WTC11 (cell line): ENCODE measurements around the gene TECR. TPM values are rescaled to one million over a fixed set of nuclear protein-coding genes. Genes with fewer than 3 reads are reported as not detected.
A peak's percentile ranks its signal among the peaks of the same experiment; 100 is the strongest.

Source experiments
- ATAC-seq: fragments of 200-7000 bp; cut with Tn5 transposase; 2 replicates; pipeline ENCODE4 v1.10.0; 2021; ENCODE audit warnings: mild to moderate bottlenecking, moderate library complexity
- CTCF ChIA-PET: fragments of 300-600 bp; sonication (Branson Sonifier 250); formaldehyde crosslinking; loops from one replicate; lab custom pipeline; 2021; ENCODE audit warnings: antibody characterized with exemption; lab: Charles Lee
- POLR2A ChIA-PET: fragments of 350-600 bp; sonication (Branson Sonifier 250); formaldehyde crosslinking; loops from one replicate; lab custom pipeline; 2021; ENCODE audit warnings: antibody characterized with exemption; lab: Charles Lee
- DNase-seq: peaks from one replicate; pipeline ENCODE4 v3.0.0; 2021; ENCODE audit warnings: low spot score
- H3K27ac Mint-ChIP-seq: 2 replicates; pipeline ENCODE4 v1.8.0; 2021; ENCODE audit warnings: mixed read lengths
- H3K27me3 Mint-ChIP-seq: 2 replicates; pipeline ENCODE4 v1.8.0; 2021; ENCODE audit warnings: low read depth, mild to moderate bottlenecking, moderate library complexity, mixed read lengths
- H3K36me3 Mint-ChIP-seq: 2 replicates; pipeline ENCODE4 v1.8.0; 2021; ENCODE audit warnings: mixed read lengths
- H3K4me1 Mint-ChIP-seq: 2 replicates; pipeline ENCODE4 v1.8.0; 2022; ENCODE audit warnings: mixed read lengths
- H3K4me3 Mint-ChIP-seq: 2 replicates; pipeline ENCODE4 v1.8.0; 2021; ENCODE audit warnings: mild to moderate bottlenecking, moderate library complexity, mixed read lengths
- H3K9me3 Mint-ChIP-seq: 2 replicates; pipeline ENCODE4 v1.8.0; 2021; ENCODE audit warnings: mixed read lengths
- CBFB ChIP-seq: sonication (generic); formaldehyde crosslinking; IDR thresholded peaks from 2 replicates; pipeline ENCODE4 v1.8.1; 2022; ENCODE audit warnings: mild to moderate bottlenecking, low read depth, missing genetic modification reagents
- ETV6 ChIP-seq: sonication (generic); formaldehyde crosslinking; IDR thresholded peaks from 2 replicates; pipeline ENCODE4 v1.8.1; 2022; ENCODE audit warnings: mild to moderate bottlenecking, missing genetic modification reagents
- GABPB1 ChIP-seq: sonication (generic); formaldehyde crosslinking; IDR thresholded peaks from 2 replicates; pipeline ENCODE4 v1.8.1; 2023; ENCODE audit warnings: mild to moderate bottlenecking, missing genetic modification reagents
- MXD4 ChIP-seq: fragments of 250-450 bp; sonication (Bioruptor Pico); IDR thresholded peaks from 2 replicates; pipeline ENCODE4 v1.8.0; 2021; ENCODE audit warnings: mild to moderate bottlenecking, moderate library complexity, borderline replicate concordance
- NR2C2 ChIP-seq: sonication (generic); formaldehyde crosslinking; IDR thresholded peaks from 2 replicates; pipeline ENCODE4 v1.8.0; 2022; ENCODE audit warnings: mild to moderate bottlenecking, missing genetic modification reagents
- SOX15 ChIP-seq: fragments of 250-450 bp; sonication (Bioruptor Pico); IDR thresholded peaks from 2 replicates; pipeline ENCODE4 v1.9.0; 2021; ENCODE audit warnings: mild to moderate bottlenecking
- ZBTB21 ChIP-seq: sonication (generic); formaldehyde crosslinking; IDR thresholded peaks from 2 replicates; pipeline ENCODE4 v1.8.1; 2023; ENCODE audit warnings: mild to moderate bottlenecking, missing genetic modification reagents, borderline replicate concordance
- total RNA-seq: library from RNA; stranded (reverse); gene quantifications from 3 replicates; pipeline ENCODE4 v1.2.3, GENCODE V29; 2021
- TF ChIP-seq, protein P1 (sequence below): sonication (generic); formaldehyde crosslinking; IDR thresholded peaks from 2 replicates; pipeline ENCODE4 v1.8.0; 2022; ENCODE audit warnings: mild to moderate bottlenecking, missing genetic modification reagents
- TF ChIP-seq, protein P2 (sequence below): sonication (generic); formaldehyde crosslinking; IDR thresholded peaks from 2 replicates; pipeline ENCODE4 v1.8.0; 2022; ENCODE audit warnings: mild to moderate bottlenecking, missing genetic modification reagents
- TF ChIP-seq, protein P3 (sequence below): fragments of 250-450 bp; sonication (Bioruptor Pico); IDR thresholded peaks from 2 replicates; pipeline ENCODE4 v2.1.2; 2022; ENCODE audit warnings: mild to moderate bottlenecking, moderate library complexity
- TF ChIP-seq, protein P4 (sequence below): sonication (generic); formaldehyde crosslinking; IDR thresholded peaks from 2 replicates; pipeline ENCODE4 v1.8.1; 2022; ENCODE audit warnings: mild to moderate bottlenecking, missing genetic modification reagents, moderate library complexity, borderline replicate concordance

The TECR gene
- total RNA-seq, 1 experiment from 2014 or later: 161 TPM

DNA sequence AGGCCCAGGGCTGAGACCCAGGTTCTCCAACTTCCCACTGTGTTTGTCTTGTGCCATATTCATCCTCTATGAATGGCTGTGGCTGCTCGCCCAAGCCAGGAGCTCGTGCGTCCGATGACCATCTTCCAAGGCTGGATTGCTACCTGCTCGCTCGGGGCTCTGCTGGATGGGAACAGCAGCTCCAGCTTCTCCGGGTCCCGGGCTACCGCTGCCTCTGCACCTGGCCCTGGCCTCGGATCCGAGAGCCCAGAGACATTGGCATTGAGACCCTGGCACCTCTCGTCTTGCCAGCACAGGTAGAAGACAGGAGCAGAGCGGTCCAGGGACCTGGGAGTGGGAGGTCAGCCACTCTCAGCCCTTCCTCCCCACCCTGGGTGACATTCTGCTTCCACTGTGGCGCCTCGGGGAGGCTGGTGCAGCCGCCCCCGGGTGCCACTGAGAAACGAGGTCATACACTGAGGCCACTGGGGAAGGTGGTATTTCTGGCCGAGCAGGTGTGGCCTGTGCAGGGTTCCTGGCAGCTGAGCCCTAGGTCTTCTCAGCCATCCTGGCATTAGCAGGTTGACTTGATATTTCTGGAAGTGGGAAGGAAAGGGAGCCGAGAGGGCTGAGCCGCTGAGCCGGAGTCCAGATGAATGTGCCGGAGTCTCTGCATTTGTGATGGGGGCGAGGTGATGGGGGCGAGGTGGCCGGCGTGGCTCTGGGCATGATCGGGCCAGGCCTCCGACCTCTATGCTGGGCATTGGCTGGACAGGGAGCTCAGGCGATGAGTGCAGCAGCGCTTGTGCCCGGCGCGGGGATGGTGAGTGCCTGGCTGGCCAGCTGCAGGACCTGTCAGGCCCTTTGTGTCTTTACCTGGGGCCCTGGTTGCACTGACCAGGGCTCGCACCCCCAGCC, 23.9 kb downstream of the TECR start (continued):
- TF ChIP-seq ZBTB21 (CRISPR knock-in tag): no peak
- TF ChIP-seq SOX15 (CRISPR knock-in tag): no peak
- TF ChIP-seq, protein P1, sequence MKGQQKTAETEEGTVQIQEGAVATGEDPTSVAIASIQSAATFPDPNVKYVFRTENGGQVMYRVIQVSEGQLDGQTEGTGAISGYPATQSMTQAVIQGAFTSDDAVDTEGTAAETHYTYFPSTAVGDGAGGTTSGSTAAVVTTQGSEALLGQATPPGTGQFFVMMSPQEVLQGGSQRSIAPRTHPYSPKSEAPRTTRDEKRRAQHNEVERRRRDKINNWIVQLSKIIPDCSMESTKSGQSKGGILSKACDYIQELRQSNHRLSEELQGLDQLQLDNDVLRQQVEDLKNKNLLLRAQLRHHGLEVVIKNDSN (CRISPR knock-in tag): no peak
- no peak for TF ChIP-seq NR2C2 (CRISPR knock-in tag)
- TF ChIP-seq CBFB (CRISPR knock-in tag): no peak

DNA sequence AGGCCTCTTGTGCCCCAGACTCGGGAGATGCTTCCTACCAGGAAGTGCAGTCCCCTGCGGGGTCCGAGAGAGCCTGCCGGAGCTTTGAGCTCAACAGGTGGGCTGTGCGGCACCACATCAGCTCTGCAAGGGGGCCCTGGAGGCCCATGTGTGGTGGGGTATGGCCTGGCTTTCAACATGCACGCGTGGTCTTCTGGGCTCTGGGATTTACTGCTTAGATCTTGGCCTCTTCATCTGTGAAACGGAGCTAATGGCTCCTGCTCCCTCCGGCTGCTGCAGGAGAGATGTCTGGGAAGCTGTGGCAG, 24.5 kb downstream of the TECR start:
- no peak for TF ChIP-seq MXD4 (CRISPR knock-in tag)
- peaks cover 25% of the 10 kb centered on the region for H3K4me1 Mint-ChIP-seq
- peak overlapping the region; percentile 91 for H3K27ac Mint-ChIP-seq
- POLR2A ChIA-PET: no interaction called here
- no peaks in the 10 kb centered on the region for H3K27me3 Mint-ChIP-seq
- no peak overlapping the region for H3K4me3 Mint-ChIP-seq
- no peaks in the 10 kb centered on the region for H3K9me3 Mint-ChIP-seq
- CTCF ChIA-PET: interaction anchor here (0.8 to 4.4 kb wide), 13 partner anchors 9 to 133 kb away, joined by 3 to 39 read pairs (median 6); partner anchors contain the start of genes DNAJB1 and NDUFB7
- DNase-seq (no peak), ATAC-seq (no peak)
- peaks cover 2% of the 10 kb centered on the region for H3K36me3 Mint-ChIP-seq

DNA sequence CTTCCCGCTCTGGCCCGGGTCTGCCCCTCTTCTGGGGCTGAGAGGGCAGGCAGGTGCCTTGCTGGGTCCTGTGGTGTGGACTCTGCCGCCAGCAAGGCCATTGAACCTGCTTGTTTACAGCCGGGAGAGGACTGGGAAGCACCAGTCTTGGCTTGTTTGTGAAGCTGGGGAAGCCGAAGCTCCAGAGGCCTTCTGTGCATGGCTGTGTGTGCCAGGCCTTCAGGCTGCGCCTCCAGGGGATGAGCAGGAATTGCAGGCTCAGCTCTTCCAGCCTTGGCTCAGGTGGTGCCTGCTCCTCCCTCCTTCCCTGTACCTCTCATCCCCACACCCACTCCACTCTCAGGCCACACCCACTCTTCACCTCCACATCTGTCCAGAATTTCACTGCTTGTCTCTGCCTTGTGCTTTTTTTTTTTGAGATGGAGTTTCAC, 25.0 kb downstream of the TECR start:
- peaks cover 30% of the 10 kb centered on the region for H3K4me1 Mint-ChIP-seq
- H3K36me3 Mint-ChIP-seq: peaks cover 2% of the 10 kb centered on the region
- no peak overlapping the region for H3K4me3 Mint-ChIP-seq
- no peaks in the 10 kb centered on the region for H3K27me3 Mint-ChIP-seq
- DNase-seq: no peak
- CTCF ChIA-PET: interaction anchor here (0.8 to 4.4 kb wide), 13 partner anchors 8 to 132 kb away, joined by 3 to 39 read pairs (median 6); partner anchors contain the start of genes DNAJB1 and NDUFB7
- ATAC-seq: peak; percentile 62
- H3K9me3 Mint-ChIP-seq: no peaks in the 10 kb centered on the region
- peak; percentile 35; the same call in 1 of the 2 replicates for TF ChIP-seq GABPB1 (CRISPR knock-in tag)
- TF ChIP-seq ETV6 (CRISPR knock-in tag): no peak
- TF ChIP-seq, all 79 proteins: peak for 1
- H3K27ac Mint-ChIP-seq: peak overlapping the region; percentile 91
- POLR2A ChIA-PET: no interaction called here

DNA sequence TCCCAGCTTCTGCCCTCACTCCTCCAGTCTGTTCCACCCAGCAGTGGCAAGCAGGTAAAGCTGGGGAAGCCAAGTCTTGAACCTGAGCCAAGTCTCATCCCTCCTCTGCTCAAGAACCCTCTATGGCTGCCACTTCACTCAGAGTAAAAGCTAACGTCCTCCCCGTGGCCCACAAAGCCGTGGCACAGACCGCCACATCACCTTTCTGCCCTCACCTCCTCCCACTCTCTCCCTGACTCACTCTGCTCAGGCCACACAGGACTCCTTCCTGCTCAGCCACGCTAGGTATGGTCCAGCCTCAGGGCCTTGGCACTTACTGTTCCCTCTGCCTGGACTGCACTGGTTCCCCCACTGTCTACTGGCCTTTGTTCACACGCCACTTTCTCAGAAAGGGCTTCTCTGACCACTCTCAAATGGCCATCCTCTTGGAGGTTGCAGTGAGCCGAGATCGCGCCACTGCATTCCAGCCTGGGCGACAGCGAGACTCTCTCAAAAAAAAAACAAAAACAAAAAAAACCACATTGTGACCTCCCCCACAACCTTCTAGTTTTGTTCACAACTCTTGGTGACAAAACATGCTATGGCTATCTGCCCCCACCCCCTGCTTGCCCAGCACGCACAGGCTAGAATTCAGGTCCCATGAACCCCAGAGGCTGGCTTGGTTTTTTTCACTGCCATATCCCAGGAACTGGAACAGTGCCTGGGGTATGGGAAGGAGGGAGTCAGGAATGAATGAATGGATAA, 26.7 kb downstream of the TECR start:
- H3K4me3 Mint-ChIP-seq: no peak overlapping the region
- peaks cover 33% of the 10 kb centered on the region for H3K4me1 Mint-ChIP-seq
- peak overlapping the region; percentile 77 for H3K27ac Mint-ChIP-seq
- DNase-seq (no peak), ATAC-seq (no peak)
- H3K36me3 Mint-ChIP-seq: no peaks in the 10 kb centered on the region
- H3K9me3 Mint-ChIP-seq: no peaks in the 10 kb centered on the region
- no peaks in the 10 kb centered on the region for H3K27me3 Mint-ChIP-seq
- no peak for TF ChIP-seq GABPB1 (CRISPR knock-in tag)
- TF ChIP-seq, protein P2, sequence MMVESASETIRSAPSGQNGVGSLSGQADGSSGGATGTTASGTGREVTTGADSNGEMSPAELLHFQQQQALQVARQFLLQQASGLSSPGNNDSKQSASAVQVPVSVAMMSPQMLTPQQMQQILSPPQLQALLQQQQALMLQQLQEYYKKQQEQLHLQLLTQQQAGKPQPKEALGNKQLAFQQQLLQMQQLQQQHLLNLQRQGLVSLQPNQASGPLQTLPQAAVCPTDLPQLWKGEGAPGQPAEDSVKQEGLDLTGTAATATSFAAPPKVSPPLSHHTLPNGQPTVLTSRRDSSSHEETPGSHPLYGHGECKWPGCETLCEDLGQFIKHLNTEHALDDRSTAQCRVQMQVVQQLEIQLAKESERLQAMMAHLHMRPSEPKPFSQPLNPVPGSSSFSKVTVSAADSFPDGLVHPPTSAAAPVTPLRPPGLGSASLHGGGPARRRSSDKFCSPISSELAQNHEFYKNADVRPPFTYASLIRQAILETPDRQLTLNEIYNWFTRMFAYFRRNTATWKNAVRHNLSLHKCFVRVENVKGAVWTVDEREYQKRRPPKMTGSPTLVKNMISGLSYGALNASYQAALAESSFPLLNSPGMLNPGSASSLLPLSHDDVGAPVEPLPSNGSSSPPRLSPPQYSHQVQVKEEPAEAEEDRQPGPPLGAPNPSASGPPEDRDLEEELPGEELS (CRISPR knock-in tag): no peak
- TF ChIP-seq, protein P3, sequence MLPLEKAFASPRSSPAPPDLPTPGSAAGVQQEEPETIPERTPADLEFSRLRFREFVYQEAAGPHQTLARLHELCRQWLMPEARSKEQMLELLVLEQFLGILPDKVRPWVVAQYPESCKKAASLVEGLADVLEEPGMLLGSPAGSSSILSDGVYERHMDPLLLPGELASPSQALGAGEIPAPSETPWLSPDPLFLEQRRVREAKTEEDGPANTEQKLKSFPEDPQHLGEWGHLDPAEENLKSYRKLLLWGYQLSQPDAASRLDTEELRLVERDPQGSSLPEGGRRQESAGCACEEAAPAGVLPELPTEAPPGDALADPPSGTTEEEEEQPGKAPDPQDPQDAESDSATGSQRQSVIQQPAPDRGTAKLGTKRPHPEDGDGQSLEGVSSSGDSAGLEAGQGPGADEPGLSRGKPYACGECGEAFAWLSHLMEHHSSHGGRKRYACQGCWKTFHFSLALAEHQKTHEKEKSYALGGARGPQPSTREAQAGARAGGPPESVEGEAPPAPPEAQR: no peak
- TF ChIP-seq, protein P4, sequence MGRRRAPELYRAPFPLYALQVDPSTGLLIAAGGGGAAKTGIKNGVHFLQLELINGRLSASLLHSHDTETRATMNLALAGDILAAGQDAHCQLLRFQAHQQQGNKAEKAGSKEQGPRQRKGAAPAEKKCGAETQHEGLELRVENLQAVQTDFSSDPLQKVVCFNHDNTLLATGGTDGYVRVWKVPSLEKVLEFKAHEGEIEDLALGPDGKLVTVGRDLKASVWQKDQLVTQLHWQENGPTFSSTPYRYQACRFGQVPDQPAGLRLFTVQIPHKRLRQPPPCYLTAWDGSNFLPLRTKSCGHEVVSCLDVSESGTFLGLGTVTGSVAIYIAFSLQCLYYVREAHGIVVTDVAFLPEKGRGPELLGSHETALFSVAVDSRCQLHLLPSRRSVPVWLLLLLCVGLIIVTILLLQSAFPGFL (CRISPR knock-in tag): no peak
- ChIA-PET CTCF (interaction anchor here (0.6 to 4.4 kb wide), 23 partner anchors 9 to 220 kb away, joined by 3 to 39 read pairs (median 9); partner anchors contain the start of genes DNAJB1, GIPC1, NDUFB7 and PTGER1), POLR2A (interaction anchor here (0.6 to 0.8 kb wide), 2 partner anchors 38 to 133 kb away, joined by 3 to 5 read pairs; partner anchors contain the start of gene DNAJB1)
